Transverse colon (tissue), 4 donors: ENCODE results near the gene ATG9A. TPM values are rescaled to one million over a fixed set of nuclear protein-coding genes. Genes with fewer than 3 reads are reported as not detected.

Source experiments
- DNase-seq: peaks from one replicate; pipeline ENCODE4 v3.0.0-alpha.2; 2019
- H3K27ac ChIP-seq, 4 donors: fragments of 200-600 bp; sonication (generic); 2 replicates each; pipeline ENCODE4 v1.5.1; 2016 to 2018; ENCODE audit warnings: inconsistent platforms in 4 of 4
- H3K27me3 ChIP-seq: fragments of 200-600 bp; sonication (generic); 2 replicates; pipeline ENCODE4 v1.5.1; 2017; ENCODE audit warnings: inconsistent platforms
- H3K36me3 ChIP-seq, 4 donors: fragments of 200-600 bp; sonication (generic); 2 replicates each; pipeline ENCODE4 v1.5.1; 2017 to 2019; ENCODE audit warnings: inconsistent platforms in 4 of 4
- H3K4me1 ChIP-seq, 4 donors: fragments of 200-600 bp; sonication (generic); 2 replicates each; pipeline ENCODE4 v1.5.1; 2017 to 2020; ENCODE audit warnings: inconsistent platforms in 4 of 4
- H3K4me3 ChIP-seq, 4 donors: fragments of 200-600 bp; sonication (generic); 1 replicate in 1 of 4; 2 replicates in 3 of 4; pipeline versions ENCODE4 v1.5.1 to v1.6.1; 2017 to 2019; ENCODE audit warnings: inconsistent platforms in 4 of 4
- H3K9me3 ChIP-seq, 2 donors: fragments of 200-600 bp; sonication (generic); 2 replicates each; pipeline ENCODE4 v1.5.1; 2017 to 2019; ENCODE audit warnings: inconsistent platforms in 2 of 2
- EP300 ChIP-seq: sonication (generic); formaldehyde crosslinking; IDR thresholded peaks from one replicate; pipeline ENCODE4 v1.6.1; 2017; ENCODE audit warnings: antibody characterized with exemption, low read depth
- POLR2A ChIP-seq: fragments of 450-650 bp; IDR thresholded peaks from one replicate; pipeline ENCODE4 v1.6.1; 2016; ENCODE audit warnings: antibody characterized with exemption, mild to moderate bottlenecking, moderate library complexity
- POLR2AphosphoS5 ChIP-seq, 3 donors: sonication (generic); formaldehyde crosslinking; IDR thresholded peaks; one replicate each; pipeline ENCODE4 v1.6.1; 2016; ENCODE audit warnings: antibody characterized with exemption in 3 of 3
- WGBS, 2 donors: methylation state at CpG; one replicate each; pipeline ENCODE4 v1.1.5; 2018; ENCODE audit warnings: low coverage in 1 of 2; 5-methylcytosine and 5-hydroxymethylcytosine counted together
- in situ Hi-C, 4 donors: fragments of 200-750 bp; cut with MboI; loops; one replicate each; pipeline versions ENCODE4 v1.15.0 to v1.15.1; 2017; ENCODE audit warnings: low sequenced_read_pairs in 3 of 4, low pct_ligation_motif_present in 1 of 4, low pct_unique_long_range_greater_than_20kb in 1 of 4
- intact Hi-C: fragments of 100-400 bp; cut with DNase I; formaldehyde crosslinking; loops from one replicate; pipeline ENCODE4 v1.15.1; 2023; ENCODE audit warnings: low total_unique reads
- total RNA-seq, 4 donors: library from RNA; depleted of rRNA; stranded (reverse); fragments of >200 nt; gene quantifications; one replicate each; pipeline ENCODE4 v1.1.0, GENCODE V29; 2016
- TF ChIP-seq, protein P1 (sequence below), 5 experiments: fragments of 200-600 bp in 3 of 5; fragments of 450-650 bp in 2 of 5; sonication (generic) in 3 of 5; IDR thresholded peaks; 1 replicate in 2 of 5; 2 replicates in 3 of 5; pipeline ENCODE4 v1.5.1; 2016 to 2017; ENCODE audit warnings: antibody characterized with exemption in 5 of 5, inconsistent platforms in 3 of 5, mild to moderate bottlenecking in 2 of 5, moderate library complexity in 1 of 5

ATG9A gene
- total RNA-seq, 4 donors from 2014 or later, result 73.2 to 243 (median 82.7) TPM

DNA sequence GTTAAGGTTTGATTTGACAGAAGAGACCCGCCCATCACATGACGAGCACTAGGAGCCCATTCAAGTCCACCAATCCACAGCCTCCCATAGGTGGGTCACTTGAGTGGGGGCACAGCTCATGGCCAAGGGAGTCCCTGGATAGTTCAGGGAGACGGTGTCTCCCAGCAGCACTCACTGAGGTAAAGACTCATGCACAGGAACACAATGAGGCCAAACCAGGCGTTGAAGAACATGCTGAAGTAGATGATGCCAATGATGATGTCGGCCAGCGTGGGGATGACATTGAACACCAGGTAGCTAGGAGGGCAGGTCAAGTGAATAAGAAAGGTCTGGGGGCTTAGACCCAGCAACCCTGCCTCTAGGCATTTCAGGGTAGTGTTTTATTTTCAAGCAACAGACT lies 14.7 kb downstream of the ATG9A start:
- TF ChIP-seq, protein P1, sequence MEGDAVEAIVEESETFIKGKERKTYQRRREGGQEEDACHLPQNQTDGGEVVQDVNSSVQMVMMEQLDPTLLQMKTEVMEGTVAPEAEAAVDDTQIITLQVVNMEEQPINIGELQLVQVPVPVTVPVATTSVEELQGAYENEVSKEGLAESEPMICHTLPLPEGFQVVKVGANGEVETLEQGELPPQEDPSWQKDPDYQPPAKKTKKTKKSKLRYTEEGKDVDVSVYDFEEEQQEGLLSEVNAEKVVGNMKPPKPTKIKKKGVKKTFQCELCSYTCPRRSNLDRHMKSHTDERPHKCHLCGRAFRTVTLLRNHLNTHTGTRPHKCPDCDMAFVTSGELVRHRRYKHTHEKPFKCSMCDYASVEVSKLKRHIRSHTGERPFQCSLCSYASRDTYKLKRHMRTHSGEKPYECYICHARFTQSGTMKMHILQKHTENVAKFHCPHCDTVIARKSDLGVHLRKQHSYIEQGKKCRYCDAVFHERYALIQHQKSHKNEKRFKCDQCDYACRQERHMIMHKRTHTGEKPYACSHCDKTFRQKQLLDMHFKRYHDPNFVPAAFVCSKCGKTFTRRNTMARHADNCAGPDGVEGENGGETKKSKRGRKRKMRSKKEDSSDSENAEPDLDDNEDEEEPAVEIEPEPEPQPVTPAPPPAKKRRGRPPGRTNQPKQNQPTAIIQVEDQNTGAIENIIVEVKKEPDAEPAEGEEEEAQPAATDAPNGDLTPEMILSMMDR (IDR thresholded peaks at IDR 0.05), result no peak
- no peak for TF ChIP-seq EP300
- TF ChIP-seq POLR2A, result no peak
- TF ChIP-seq POLR2AphosphoS5 (IDR thresholded peaks at IDR 0.05), result no peak
- WGBS, 2 donors, result 95% methylated on average over 6 of the region's 6 CpGs; no CpG with 5 or more reads in 1 of the 2 donors
- intact Hi-C loops, result no loop called here

DNA sequence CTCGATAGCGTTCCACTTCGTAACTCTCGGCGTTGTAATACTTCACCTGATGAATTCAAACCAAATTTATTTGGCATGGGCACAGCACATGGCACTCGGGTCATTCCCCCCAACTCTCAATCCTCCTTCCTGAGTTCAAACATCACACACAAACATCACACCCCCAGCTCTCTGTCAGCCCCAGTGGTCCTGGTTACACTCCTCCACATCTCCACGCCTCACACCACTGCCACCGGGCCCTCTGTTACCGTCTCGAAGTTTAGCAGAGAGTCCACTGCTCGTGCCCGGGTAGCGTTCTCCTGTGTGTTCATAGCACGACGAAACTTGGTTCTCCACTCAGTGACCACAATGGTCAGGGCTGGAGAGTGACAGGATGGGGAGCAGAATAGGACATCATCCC lies 15.3 kb downstream of the ATG9A start:
- H3K36me3 ChIP-seq, result peaks cover 0 to 4% (median 0%) of the 10 kb centered on the region in 4 donors
- H3K9me3 ChIP-seq, result no peaks in the 10 kb centered on the region
- H3K27me3 ChIP-seq, result no peaks in the 10 kb centered on the region
- no peak overlapping the region for H3K4me3 ChIP-seq
- no peak for DNase-seq
- H3K27ac ChIP-seq, result no peak overlapping the region
- intact Hi-C loops, result no loop called here
- 96% methylated on average over 15 of the region's 15 CpGs; no CpG with 5 or more reads in 1 of the 2 donors for WGBS, 2 donors
- no peak for TF ChIP-seq EP300
- no peak for TF ChIP-seq POLR2A
- no peak for TF ChIP-seq POLR2AphosphoS5 (IDR thresholded peaks at IDR 0.05)
- peaks cover 12 to 27% (median 22%) of the 10 kb centered on the region in 4 donors for H3K4me1 ChIP-seq
- in situ Hi-C loops, result loop anchor here in 1 of 4 donors (10.0 kb wide), 1 partner anchor 49 kb away; the partner anchor contains the start of gene NHEJ1

More for the DNA sequence above, 14.7 kb downstream of the ATG9A start:
- Histone ChIP-seq H3K9me3 (no peaks in the 10 kb centered on the region), H3K36me3 (peaks cover 0 to 4% (median 0%) of the 10 kb centered on the region in 4 donors), H3K27me3 (no peaks in the 10 kb centered on the region), H3K4me1 (peaks cover 19 to 33% (median 28%) of the 10 kb centered on the region in 4 donors), H3K4me3 (no peak overlapping the region), H3K27ac (no peak overlapping the region)
- in situ Hi-C loops, result loop anchor here in 1 of 4 donors (10.0 kb wide), 1 partner anchor 50 kb away; the partner anchor contains the start of gene NHEJ1
- no peak for DNase-seq

DNA sequence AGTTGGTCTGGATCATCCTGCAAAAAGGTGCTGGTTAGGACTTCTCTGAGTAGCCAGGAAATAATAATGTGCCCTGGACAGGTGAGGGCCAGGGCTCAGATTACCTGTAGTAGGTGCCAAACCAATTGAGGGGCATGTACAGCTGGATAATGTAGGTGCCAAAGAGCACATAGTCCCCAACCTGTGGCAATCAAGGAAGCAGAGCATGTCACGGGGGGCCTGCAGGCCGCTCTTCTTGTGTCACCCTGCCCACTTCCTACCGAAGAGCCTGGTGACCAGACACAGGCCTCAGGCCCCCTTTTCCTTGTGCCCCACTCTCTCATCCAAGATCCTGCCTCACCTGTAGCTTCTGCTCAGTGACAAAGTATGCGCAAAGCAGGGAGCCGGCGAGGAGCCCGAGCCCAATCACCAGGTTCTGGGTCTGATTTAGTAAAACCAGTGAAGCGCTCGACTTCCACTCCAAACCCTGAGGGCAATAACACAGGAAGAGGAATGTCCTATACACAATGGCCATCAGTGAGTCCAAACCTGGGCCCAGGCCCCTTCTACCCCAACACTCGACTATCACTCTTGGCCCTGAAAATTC lies 15.9 kb downstream of the ATG9A start:
- Histone ChIP-seq H3K9me3 (no peaks in the 10 kb centered on the region), H3K36me3 (peaks cover 0 to 4% (median 0%) of the 10 kb centered on the region in 4 donors), H3K4me3 (no peak overlapping the region), H3K27me3 (no peaks in the 10 kb centered on the region), H3K27ac (no peak overlapping the region), H3K4me1 (peaks cover 11 to 21% (median 19%) of the 10 kb centered on the region in 4 donors)
- TF ChIP-seq POLR2AphosphoS5 (IDR thresholded peaks at IDR 0.05) (no peak), POLR2A (no peak), EP300 (no peak)
- TF ChIP-seq, protein P1 (IDR thresholded peaks at IDR 0.05), result no peak
- DNase-seq, result no peak
- 88% methylated on average over 10 of the region's 10 CpGs; no CpG with 5 or more reads in 1 of the 2 donors for WGBS, 2 donors
- in situ Hi-C loops (loop anchor here in 1 of 4 donors (10.0 kb wide), 1 partner anchor 49 kb away; the partner anchor contains the start of gene NHEJ1), intact Hi-C loops (no loop called here)

DNA sequence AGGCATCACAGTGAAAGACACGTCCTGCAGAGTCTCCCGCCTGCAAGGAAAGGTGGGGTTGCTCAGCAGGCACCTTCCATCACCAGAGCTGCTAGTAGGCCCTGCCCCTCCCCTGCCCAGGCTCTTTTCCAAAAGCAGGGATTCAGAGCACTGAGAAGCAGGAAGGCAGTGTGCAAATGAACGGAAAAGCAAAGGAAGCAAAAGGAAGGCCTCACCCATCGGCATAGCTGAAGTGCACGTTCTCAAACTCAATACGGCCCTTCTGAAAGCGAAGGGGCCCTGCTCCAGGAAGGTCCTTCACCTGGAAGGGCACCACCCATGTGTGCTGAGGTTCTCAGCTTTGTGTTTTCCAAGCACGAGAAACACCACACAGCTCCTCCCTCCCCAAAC lies 16.4 kb downstream of the ATG9A start:
- Histone ChIP-seq H3K27ac (no peak overlapping the region), H3K4me3 (no peak overlapping the region), H3K9me3 (no peaks in the 10 kb centered on the region), H3K27me3 (no peaks in the 10 kb centered on the region), H3K4me1 (peaks cover 9 to 20% (median 18%) of the 10 kb centered on the region in 4 donors), H3K36me3 (peaks cover 0 to 4% (median 0%) of the 10 kb centered on the region in 4 donors)
- intact Hi-C loops, result no loop called here
- TF ChIP-seq POLR2A (no peak), POLR2AphosphoS5 (IDR thresholded peaks at IDR 0.05) (no peak), EP300 (no peak)
- TF ChIP-seq, protein P1 (IDR thresholded peaks at IDR 0.05), result no peak
- DNase-seq, result no peak
- in situ Hi-C loops, result loop anchor here in 1 of 4 donors (10.0 kb wide), 1 partner anchor 48 kb away; the partner anchor contains the start of gene NHEJ1
- 91 to 100% methylated on average over 1 to 8 of the region's 8 CpGs for WGBS, 2 donors
